HG03575 (cell line): Measurements from ENCODE around the gene CXXC4.
A peak's percentile ranks its signal among the peaks of the same experiment; 100 is the strongest.

Source experiments
- ATAC-seq: cut with Tn5 transposase; IDR thresholded peaks from one replicate; pipeline ENCODE4 v1.9.1; 2021; ENCODE audit not compliant: unreplicated experiment, insufficient number of reproducible peaks, low FRiP score; ENCODE audit errors: extremely low read depth

Gene CXXC4

DNA sequence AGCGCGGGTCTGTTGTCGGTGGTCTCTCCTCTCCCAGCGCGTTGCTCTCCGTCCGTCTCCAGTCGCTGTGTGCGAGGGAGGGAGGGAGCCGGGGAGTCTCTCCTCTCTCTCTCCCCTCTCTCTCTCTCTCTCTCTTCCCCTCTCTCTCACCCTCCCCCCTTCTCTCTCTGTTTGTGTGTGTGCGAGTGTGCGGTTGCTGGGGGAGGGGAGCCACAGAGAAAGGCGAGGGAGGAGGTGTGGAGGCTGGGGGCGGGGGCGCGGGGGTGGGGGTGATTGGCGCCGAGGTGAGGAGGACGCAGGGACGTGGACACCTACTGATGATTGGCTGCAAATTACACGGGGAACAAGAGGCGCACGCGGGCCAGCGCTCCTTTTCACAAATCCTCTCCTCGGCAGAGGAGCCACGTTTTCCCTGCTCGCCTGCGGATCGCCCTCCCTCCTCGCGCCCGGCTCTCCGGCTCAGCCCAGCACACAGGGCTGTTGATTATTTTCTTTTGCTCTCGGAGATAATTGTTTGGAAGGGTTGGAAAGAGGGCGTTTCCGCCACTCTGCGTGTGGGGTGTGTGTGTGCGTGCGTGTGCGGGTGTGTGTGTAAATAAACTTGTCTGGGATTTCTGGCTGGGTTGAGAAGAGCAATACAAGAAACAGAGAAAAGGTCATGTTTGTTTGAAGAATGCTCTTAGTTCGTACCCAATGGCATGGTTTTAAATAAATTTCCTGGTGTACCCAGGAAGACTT is at the start of gene CXXC4:
CXXC4 (minus strand) TSS at position 73 of the 738 bp plus-strand sequence. CDS start 3,092 bp downstream, outside the sequence.
- ATAC-seq = no peak

DNA sequence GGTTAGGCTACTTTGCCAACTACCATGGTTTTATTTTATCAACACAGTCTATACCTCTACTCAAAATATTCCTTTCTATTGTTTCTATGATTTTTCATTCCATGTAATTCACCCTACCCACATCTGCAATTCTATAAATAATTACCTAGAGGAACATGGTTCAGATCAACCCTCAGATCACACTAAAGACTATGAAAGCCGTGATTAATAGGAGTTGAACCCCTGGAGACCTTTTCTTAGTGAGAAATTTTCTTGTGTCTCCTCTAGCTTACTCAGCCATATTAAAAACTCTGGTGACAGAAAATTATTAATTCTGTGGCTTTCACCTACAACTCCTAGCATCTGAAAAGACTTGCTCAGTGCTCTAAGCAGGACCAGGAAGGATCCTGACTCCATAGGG is 38.5 kb upstream of the CXXC4 start:
- ATAC-seq = no peak

DNA sequence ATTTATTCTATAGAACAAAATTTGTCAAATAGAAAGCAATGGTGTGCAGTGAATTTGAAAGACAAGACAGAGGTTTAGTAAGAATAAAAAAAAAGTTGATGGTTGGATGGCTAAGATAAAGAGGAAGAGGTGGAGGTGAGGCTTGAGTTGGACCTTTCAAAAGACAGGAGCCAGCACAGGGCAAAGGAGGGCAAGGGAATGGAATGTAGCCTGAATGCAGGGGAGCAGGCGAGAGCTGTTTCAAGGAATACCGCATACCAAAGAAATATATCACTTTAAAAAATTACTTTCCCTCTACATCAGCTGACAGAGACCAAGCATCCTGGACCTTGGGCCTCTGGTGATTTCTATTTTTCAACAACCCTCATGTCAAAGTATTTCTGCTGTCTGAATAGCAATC is 38.0 kb upstream of the CXXC4 start:
- ATAC-seq = no peak

DNA sequence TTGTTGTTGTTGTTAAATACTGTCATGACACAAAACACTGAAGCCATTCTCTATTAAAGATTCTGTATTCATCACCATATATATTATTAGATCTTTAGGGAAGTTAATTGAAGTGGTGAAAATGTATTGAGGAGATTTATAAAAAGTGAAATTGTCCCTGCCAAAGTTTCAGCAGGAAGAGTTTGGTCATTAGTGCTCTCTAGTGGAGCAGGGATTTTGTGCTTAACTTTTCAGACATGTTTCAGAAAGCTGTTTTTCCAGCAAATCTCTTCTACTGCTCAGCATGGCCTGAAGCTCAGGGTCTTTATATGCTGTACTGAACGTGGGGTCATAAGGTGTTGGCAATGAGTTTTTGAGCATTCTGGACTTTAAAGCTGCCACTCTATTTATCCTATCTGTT is 36.7 kb upstream of the CXXC4 start:
- no peak for ATAC-seq

DNA sequence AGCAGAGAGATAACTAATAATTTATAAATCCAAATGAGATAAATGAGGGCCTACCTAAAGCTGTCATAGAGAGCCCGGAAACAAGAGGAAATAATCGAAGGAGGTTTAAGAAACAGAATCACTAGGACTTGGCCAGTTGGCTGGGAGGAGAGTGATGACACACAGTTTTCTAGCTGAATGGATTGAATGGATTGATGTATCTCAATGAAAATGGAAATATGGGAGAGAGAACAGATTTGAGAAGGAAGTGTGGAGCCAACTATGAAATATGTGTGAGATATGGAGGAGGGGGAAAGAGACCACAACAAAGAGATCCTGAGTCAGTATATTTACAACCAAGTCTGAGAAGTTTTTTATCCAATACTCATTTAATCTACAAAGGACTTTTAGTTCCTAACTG is 35.7 kb upstream of the CXXC4 start:
- ATAC-seq = no peak

DNA sequence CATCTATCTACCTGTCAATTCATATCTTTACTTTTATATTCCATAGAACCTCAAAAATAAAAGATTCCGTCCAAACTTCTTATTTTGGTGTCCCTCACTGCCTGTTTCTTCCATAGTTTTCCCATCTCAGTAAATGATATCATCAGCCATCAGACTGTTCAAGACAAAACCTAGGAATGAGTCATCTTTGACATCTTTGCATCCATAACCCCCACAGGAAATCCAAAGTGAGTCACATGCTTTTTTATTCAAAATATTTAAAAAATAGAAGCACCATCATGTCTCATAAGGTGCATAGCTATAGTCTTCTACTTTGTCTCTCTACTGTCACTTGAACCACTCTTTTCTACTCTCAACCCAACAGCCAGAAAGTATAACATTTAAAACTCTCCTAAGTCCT is 29.9 kb upstream of the CXXC4 start:
- no peak for ATAC-seq

DNA sequence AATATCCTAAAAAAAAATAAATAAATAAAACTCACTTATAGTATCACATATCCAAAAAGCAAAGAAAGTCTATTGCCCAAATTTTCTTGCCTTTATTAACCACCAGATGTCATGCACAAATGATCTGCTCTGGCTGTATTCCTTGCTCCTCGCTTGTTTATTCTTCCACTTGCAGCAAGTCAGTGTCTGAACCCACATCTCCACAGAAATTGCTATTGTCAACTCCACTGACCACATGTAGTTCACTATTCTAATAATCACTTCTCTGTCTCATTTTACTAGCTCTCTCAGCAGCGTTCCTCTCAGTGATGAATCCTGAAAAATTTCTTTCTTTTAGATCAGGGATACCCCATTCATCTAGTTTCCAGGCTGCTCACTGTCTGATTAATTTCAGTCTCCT is 29.3 kb upstream of the CXXC4 start:
- ATAC-seq = no peak

DNA sequence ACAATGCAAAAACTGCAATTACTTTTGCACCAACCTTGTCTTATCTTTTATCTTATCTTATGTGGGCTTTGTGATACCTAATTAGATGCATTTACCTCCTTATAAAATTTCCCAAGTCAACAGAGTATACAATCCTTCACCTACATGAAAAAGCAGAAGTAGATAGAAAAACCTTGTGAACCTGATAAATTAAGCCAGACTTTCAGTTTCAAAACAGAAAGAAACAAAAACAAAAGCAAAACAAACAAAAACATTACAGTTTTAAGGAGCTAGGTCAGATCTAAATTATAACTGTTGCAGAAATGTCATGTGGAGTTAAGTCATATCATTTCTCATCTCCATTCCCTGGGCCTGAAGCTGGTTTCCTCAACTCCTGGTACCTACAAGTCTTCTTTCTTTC is 24.9 kb upstream of the CXXC4 start:
- ATAC-seq = peak; percentile 85

DNA sequence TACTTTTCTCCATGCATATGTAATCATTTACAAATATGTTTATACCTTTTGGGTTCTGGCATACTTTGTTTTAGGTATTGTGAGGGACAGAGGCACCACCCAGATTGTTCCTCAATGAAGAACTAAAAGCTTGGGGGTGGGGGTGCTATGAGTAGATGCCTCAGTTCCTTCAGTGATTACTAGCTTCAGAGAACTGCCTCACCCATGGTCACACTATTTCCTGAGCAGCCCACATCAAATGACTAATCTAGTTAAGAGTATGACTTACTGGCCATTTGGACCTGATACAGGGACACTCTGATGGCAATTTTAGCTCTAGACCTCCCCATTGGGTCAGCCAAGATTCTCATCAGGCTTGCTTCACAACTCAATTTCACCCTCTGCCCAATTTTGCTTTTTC is 22.2 kb upstream of the CXXC4 start:
- no peak for ATAC-seq

DNA sequence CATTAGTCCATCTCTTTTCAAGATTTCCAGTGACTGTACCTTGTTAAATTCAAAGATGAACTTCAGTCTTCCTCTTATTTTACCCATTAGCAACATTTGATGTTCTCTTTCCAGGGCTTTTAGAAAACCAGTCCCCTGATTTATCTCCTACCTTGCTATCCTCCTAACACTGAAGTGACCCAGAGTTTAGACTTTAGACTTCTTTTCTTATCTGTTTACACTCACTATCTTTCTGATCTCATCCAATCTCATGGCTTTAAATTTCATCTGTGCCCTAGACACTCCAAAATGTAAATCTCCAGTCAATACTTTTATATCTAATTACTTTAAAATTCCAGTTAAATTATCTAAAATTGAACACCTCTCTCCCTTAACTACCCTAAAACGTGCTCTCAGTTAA is 13.5 kb upstream of the CXXC4 start:
- no peak for ATAC-seq

DNA sequence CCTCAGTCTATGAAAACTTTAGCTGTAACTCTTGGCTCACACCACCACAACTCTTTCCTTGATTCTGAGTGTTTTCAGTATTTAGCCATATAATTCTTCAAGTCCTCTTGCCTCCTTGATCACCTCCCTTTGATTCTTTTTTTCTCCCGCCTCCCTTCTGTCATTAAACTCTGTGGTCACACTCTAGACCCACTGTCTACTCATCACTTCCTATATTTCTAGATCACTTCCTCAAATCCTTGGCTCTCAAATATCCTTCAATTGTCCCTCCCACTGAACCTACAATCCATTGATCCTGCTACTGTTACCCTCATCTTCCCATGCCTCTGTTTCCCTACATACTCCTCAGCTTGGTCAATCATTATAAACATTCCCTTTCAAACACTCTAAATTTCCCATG is 12.4 kb upstream of the CXXC4 start:
- no peak for ATAC-seq

DNA sequence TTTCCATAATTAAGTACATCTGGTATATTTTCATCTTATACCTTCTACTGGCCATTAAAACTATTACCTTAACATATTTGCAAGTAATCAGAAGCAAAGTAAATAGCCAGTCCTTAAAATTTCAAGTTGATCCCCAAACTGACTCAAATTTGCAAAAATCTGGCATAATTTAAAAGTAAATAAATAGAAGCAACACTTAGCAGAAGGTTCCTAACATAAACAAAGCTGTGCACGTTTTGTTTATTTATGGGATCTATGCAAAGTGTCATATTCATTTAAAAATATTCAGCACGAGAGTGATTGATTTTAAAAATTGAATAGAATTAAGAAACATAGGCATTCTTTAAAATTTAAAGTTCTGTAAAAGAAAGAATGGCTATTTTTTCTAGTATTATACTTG is 9.8 kb upstream of the CXXC4 start:
- no peak for ATAC-seq

DNA sequence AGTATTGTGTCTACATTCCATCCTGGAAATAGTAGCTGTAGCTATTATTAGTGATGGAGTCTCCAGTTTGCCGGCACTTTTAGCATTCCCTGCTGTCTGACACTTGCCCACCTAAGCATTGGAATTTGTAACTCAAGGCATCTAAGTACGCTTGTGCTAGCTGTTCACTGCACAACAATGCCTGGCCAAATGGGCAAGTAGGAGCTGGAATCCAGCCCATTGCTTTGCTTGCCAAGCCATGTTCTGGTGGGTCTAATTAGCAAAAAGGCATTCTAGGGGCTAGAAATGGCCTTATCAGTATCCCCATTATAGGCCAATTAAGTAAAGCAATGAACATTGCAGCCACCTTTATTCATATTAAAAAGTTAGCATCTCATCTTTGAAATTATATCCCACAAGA is 7.8 kb upstream of the CXXC4 start:
- ATAC-seq = no peak

DNA sequence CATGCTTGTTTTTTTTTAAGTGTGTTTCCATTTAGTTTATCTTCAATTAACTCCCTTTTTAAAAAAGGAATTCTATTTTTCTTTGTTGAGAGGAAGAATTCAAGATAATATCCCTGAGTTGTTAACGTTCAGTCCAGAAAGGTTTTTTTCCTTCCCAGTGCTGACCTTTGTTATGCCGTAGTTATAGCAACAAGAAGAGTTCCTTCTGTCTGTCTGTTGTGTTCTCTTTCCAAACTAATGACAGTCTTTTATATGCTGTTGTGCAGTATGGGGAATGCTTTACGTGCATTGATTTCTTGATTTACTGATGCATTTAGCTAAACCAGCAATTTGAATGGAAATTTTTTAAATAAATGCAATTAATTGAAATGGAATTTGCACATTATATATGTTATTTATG is 6.6 kb upstream of the CXXC4 start:
- no peak for ATAC-seq

DNA sequence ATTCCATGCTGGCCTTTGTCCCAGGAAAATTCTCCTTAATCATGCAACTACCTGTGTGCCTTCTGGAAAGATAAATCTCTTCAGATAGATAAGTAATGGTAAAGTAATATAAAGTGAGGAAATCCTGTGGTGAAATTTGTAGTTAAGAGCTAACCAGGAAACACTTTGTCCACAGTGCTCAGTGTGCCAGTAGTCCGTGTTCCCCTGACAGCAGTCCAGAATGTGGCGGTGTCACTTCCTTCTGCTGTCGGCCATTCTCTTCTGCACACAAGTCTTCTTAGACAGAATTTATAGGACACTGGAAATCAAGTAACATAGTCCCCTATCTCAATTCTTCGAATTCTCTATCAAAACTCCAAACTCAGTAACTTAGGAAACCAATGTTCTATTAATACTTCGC is 5.7 kb upstream of the CXXC4 start:
- no peak for ATAC-seq

DNA sequence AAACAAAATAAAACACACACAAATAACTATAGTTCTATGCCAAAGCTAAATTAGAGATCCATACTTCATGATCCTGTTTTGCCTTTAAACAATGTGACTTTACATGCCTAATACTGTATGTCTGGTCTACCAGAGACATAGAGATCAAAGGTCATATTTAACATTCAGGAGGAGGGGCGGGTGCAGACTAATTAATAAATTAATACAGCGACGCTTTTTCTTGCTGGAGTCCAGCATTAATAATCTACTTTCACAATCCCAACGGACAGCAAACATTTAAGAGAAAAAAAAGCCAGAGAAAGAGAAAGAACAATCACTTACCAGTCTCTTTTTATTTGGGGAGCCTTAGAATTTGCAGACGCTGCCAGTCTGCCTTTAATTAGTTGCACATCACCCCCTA is 509 bp downstream of the CXXC4 start:
- ATAC-seq = no peak

DNA sequence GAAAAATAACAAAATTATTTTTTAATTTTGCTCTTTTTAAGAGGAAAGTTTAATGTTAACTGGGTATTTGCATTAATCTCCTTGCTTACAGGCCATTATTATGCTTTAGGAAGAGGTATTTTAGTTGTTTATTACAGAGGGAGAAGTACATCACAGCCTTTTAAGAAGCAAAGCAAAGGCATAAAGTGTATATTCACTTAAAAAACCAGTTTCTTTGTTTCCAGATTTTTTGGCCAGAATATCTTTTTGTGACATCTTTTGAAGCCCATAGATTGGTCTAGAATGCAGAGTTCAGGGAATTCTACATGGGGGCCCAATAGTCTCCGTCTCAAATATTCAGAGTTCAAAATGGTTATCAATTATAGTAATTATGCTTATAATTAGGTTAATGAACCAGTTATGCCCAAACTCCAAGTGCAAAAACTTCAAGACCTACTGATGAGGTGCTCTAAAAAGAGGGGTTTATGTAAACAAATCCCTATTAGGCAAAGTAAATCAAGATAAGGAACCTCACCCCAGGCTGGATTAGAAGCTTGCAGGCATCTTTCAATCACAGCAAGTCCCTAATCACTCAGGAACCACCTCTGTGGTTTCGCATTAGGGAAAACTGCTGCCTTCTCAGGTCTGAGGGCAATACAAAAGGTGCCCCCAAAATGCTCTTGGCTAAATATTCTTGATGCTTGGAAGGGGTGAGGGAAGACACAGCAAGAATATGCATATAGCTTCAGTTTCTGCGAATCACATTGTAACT is 1.4 kb downstream of the CXXC4 start:
- no peak for ATAC-seq

DNA sequence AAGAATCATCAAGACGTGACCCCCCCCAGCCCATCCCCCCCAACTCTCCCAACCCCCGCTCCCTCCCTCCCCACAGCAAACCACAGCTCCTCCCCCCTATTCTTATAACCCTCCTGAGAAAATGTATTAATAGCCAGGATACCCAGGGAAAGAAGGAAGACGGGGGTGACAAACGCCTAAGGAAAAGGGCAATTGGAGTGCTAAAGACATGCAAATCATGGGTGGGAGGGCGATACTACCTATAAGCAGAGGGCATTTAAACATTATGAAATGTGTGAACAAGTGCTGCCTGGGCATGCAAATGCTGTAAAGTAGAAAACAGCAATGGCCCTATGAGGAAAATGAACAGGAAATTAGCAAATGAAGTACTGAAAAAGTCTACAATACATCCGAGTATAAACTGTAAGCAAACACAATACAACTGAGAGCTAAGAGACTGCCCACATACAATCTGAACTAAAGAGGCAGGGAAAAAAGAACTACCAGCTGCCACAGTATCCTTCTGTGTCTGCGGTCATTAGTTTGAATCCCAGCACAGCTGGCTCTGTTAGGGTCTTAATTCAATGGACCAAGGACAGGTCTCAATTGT is 2.4 kb downstream of the CXXC4 start:
- ATAC-seq = no peak

DNA sequence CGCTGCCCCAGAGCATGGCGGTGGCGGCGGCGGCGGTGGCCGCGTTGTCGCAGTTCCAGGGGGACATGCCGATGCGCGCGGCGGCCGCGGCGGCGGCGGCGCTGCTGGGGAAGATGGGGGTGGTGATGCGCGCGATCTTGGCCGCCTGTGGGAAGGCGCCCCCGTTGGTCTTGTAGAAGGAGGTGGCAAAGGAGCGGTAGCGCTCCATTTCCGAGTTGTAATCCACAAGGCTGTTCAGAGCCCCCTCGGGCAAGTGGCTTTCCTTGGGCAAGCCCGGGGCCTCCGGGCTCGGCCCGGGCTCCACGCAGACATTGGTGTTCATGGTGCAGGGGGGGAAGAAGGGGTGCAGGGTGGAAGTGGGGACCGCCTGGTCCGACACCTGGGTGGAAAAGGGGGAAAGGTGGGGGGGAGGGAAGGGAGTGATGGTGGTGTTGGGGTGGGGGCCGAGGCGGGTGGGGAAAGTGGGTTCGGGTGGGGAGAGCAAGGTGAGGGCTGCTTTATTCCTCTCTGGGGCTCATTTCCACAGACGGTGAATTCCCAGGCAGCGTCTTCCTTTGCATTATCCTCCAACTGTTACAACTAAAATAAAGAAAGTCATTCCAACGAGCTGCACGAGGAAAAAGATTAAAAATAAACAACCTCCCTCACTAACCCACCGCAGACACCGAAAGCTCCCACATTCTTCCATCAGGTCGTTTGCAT is 3.1 kb downstream of the CXXC4 start:
- no peak for ATAC-seq
